Skeletal muscle satellite cell (primary cell): Measurements from ENCODE around the gene DUOX1.

Experiments used
- H3K27me3 ChIP-seq: 2 replicates; pipeline ENCODE4 v1.7.0; 2013; ENCODE audit warnings: low read length; ENCODE audit not compliant: control insufficient read depth, insufficient read depth
- H3K36me3 ChIP-seq: 2 replicates; pipeline ENCODE4 v1.7.0; 2013; ENCODE audit warnings: mild to moderate bottlenecking, control low read depth, low read length; ENCODE audit not compliant: insufficient read depth
- H3K4me1 ChIP-seq: 2 replicates; pipeline ENCODE4 v1.7.0; 2013; ENCODE audit warnings: low read length; ENCODE audit not compliant: control insufficient read depth, insufficient read depth
- H3K4me2 ChIP-seq: 2 replicates; pipeline ENCODE4 v1.7.0; 2013; ENCODE audit warnings: mild to moderate bottlenecking, low read length
- H3K4me3 ChIP-seq: 2 replicates; pipeline ENCODE4 v1.7.0; 2013; ENCODE audit warnings: low read length
- H3K9ac ChIP-seq: 2 replicates; pipeline ENCODE4 v1.7.0; 2013; ENCODE audit warnings: mild to moderate bottlenecking, low read depth, low read length, moderate library complexity
- H3K9me3 ChIP-seq: replicated peaks from 2 replicates; pipeline ENCODE4 v1.7.0; 2013; ENCODE audit warnings: mild to moderate bottlenecking, control low read depth, low read length

DUOX1 gene

DNA sequence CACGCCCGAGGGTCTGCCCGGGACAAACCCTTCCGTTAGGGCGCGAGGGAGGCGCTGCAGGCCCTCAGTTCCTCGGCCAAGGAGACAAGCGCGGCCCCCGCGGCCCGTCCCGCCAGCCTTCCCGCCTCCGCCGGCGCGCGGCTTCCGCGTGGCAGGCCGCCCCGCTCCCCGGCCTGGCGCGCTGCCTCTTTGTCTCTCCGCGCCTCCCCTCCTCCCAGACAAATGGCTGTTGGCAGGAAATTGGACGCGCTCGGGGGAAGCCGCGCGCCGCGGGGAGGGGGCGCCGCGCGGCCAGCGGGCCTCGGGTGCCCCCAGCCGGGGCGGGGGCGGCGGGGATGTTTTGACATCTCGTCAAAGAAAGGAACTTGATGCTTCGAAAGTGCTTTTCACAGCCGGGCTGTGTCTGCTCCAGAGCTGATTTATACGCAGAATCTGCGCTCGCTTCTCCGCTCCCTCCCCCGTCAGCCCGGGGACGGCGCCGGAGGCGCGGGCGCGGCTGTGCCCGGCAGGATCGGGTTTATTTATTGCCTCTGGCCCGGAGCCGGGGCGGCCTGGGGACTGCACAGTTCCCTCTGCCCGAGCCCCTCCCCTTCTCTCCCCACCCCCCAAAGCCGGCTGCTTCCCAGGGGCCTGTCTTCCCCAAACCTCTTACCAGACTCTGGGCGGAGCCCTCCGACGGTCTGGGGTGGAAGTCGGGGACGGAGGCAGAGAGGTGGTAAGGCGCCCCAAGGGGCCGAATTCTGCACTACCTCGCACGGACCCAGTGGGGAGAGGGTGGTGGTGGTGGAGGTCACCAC lies 37.2 kb downstream of the DUOX1 start:
- Histone ChIP-seq H3K4me2 (peak overlapping the region; percentile 93), H3K4me1 (peaks cover 23% of the 10 kb centered on the region), H3K27me3 (no peaks in the 10 kb centered on the region), H3K36me3 (no peaks in the 10 kb centered on the region), H3K4me3 (peak overlapping the region; percentile 78), H3K9ac (peak overlapping the region; percentile 98), H3K9me3 (no peaks in the 10 kb centered on the region)

DNA sequence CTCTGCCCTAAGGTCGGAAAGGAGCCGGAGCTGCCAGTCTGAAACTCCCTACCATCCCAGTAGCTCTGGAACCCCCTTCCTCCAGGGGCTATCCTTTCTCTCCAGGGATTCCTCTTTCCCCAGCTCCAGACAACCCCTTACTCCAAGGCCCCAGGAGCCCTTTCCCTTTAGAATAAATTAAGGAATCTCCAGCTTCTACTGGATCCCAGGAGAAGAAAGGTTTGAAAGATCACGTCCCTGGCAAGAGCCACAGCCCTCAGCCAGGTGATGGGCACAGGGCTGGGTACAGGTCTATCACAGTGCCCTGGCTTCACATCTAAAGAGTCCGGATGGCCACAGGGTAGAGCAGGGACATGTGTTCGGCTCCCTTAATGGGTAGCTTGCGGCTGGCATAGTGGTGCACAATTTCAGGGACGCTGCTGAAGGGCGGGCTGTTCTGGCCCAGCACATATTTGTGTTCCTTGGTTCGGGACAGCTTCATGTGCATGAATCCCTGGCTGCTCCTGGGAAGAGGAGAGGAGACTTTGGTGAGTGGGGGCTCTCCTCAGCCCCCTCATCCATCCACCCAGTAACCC lies 37.9 kb downstream of the DUOX1 start:
- peaks cover 17% of the 10 kb centered on the region for H3K4me1 ChIP-seq
- no peaks in the 10 kb centered on the region for H3K9me3 ChIP-seq
- H3K36me3 ChIP-seq, result no peaks in the 10 kb centered on the region
- peak overlapping the region; percentile 78 for H3K4me3 ChIP-seq
- peak overlapping the region; percentile 98 for H3K9ac ChIP-seq
- no peaks in the 10 kb centered on the region for H3K27me3 ChIP-seq
- H3K4me2 ChIP-seq, result peak overlapping the region; percentile 93

- no peak overlapping the region for H3K4me2 ChIP-seq
- H3K4me3 ChIP-seq, result no peak overlapping the region
- H3K36me3 ChIP-seq, result no peaks in the 10 kb centered on the region
- H3K9me3 ChIP-seq, result no peaks in the 10 kb centered on the region
- H3K9ac ChIP-seq, result no peak overlapping the region
- H3K27me3 ChIP-seq, result no peaks in the 10 kb centered on the region
- H3K4me1 ChIP-seq, result peaks cover 12% of the 10 kb centered on the region
Measured at GRCh38 chr15:45168286-45168685, 38.5 kb downstream of the DUOX1 start.

- peaks cover 9% of the 10 kb centered on the region for H3K4me1 ChIP-seq
- no peak overlapping the region for H3K9ac ChIP-seq
- H3K36me3 ChIP-seq, result no peaks in the 10 kb centered on the region
Measured at GRCh38 chr15:45168751-45169551, 39.2 kb downstream of the DUOX1 start.

DNA sequence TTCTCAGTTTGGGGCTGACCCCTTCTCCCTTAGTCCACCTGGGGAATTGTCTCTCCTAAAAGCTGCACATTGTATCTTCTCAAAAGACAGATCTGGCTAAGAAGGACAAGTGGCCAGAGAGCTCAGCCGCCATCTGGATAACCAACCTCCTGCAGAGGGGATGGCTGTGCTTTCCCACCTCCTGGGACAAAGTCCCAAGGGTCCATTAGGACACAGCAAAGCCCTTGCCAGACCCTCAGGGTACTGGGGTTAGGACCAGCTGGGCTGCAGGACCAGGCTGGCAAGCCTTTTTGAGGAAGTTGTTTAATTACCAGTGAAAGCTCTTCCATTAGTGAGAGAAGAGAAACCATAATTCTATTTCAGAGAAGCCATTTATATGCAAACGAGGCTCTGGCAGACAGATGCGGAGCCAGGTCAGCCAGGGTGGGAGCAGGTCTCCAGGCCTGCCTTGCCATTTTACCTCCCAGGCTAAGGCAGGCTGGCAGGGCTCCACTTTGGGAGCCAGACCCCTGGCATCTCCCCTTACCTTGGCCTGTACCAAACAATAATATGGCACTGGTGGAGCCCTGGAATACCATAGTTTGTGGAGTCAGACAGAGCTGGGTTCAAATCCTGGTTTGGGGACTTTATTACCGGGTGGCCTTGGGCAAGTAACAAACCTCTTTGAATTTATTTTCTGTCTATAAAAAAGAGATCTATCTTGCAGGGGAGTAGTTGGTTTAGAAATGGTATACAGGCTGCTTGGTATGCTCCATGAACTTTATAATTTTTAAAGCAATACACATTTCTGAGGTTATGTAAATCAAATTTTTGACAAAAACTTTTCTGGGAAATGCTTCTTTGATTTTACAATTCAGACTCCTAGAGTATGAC lies 40.0 kb downstream of the DUOX1 start:
- H3K9ac ChIP-seq, result no peak overlapping the region
- no peaks in the 10 kb centered on the region for H3K9me3 ChIP-seq
- H3K36me3 ChIP-seq, result no peaks in the 10 kb centered on the region
- H3K4me2 ChIP-seq, result no peak overlapping the region
- no peaks in the 10 kb centered on the region for H3K27me3 ChIP-seq
- no peak overlapping the region for H3K4me3 ChIP-seq
- peaks cover 9% of the 10 kb centered on the region for H3K4me1 ChIP-seq

More at GRCh38 chr15:45168751-45169551, 39.2 kb downstream of the DUOX1 start:
- H3K4me3 ChIP-seq, result no peak overlapping the region
- H3K27me3 ChIP-seq, result no peaks in the 10 kb centered on the region
- no peaks in the 10 kb centered on the region for H3K9me3 ChIP-seq
- H3K4me2 ChIP-seq, result no peak overlapping the region

DNA sequence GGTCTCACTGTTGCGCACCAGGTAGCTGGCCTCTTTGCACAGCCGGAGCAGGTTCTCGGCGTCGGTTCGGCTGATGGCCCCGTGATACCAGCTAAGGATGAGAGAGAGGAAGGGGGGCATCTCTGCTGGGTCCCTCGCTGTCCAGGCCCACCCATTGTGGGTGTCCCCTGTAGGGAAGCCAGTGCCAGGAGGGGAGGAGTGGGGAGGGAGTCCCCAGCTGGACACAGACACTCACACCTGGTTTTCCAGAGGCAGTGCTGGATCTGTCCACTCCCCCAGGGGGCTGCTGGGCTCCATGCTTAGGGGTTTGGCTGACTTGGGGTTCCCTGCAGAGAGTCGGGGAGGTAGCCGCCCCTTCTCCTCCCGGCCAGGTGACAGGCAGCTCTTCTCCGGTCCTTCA lies 42.1 kb downstream of the DUOX1 start:
- Histone ChIP-seq H3K4me3 (no peak overlapping the region), H3K4me1 (peaks cover 3% of the 10 kb centered on the region), H3K4me2 (no peak overlapping the region), H3K36me3 (no peaks in the 10 kb centered on the region), H3K27me3 (no peaks in the 10 kb centered on the region), H3K9me3 (no peaks in the 10 kb centered on the region), H3K9ac (no peak overlapping the region)

GRCh38 chr15:45174069-45174468 lies 44.3 kb downstream of the DUOX1 start:
- Histone ChIP-seq H3K4me2 (no peak overlapping the region), H3K36me3 (no peaks in the 10 kb centered on the region), H3K4me1 (no peaks in the 10 kb centered on the region), H3K9ac (no peak overlapping the region), H3K4me3 (no peak overlapping the region), H3K27me3 (no peaks in the 10 kb centered on the region), H3K9me3 (no peaks in the 10 kb centered on the region)

DNA sequence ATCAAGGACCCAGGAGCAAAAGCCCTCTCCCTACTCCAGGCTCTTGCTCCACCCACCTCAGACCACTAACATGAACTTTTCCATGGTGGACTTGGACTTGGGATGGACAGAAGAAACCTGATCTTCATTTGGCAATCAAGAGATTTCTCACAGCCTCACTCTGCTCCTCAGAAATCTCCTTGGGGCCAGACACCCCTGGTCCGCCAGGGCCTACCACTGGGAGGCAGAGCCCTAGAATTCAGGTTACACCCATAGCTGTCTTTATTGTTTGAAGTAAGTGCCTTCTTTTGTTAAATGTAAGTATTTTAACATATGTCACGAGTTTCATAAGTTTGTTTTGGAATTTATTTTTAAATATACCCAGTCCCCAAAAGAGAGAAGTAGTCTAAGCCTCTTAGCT lies 44.8 kb downstream of the DUOX1 start:
- no peaks in the 10 kb centered on the region for H3K36me3 ChIP-seq
- no peaks in the 10 kb centered on the region for H3K4me1 ChIP-seq
- no peaks in the 10 kb centered on the region for H3K27me3 ChIP-seq

GRCh38 chr15:45177285-45177684 lies 47.5 kb downstream of the DUOX1 start:
- Histone ChIP-seq H3K9ac (no peak overlapping the region), H3K4me2 (no peak overlapping the region), H3K36me3 (no peaks in the 10 kb centered on the region), H3K27me3 (no peaks in the 10 kb centered on the region), H3K4me1 (peaks cover 9% of the 10 kb centered on the region), H3K4me3 (no peak overlapping the region), H3K9me3 (no peaks in the 10 kb centered on the region)

More for the DNA sequence above, 44.8 kb downstream of the DUOX1 start:
- no peak overlapping the region for H3K4me2 ChIP-seq
- H3K4me3 ChIP-seq, result no peak overlapping the region
- no peaks in the 10 kb centered on the region for H3K9me3 ChIP-seq
- no peak overlapping the region for H3K9ac ChIP-seq

DNA sequence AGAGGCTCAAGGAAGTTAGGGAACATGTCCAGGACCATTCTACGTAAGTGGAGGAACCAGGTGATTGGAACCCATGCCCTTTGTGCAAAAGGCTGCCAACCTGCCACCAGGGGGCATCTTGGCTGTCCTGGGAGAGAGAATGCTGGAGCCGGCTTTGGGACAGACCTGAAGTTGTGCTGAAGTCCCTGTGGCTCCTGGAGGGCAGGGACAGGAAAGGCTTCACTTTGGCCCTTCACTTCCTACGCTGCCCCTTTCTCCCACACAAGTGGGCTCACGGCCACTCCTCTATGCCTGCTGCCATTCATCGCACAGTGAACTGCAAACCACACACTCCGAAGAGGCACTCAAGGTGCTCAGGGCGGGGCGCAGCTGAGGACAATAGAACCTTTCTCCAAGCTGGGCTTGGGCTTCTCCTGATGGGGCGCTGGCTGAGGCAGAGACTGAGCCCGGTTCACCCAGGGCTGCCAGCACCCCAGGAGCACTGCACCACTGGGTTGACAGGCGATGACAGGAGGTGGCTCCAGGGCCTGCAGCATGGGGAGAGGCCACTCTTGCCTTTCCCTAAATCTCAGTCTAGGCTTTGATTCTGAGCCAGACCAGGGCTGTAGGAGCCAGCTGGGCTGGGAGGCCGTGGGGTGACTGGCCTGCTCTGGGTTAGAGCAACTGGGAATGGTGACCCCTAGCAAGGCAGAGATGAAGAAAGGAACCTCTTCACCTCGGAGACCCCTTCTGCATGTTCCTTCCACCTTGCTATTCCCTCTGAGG lies 49.6 kb downstream of the DUOX1 start:
- H3K27me3 ChIP-seq, result no peaks in the 10 kb centered on the region
- H3K4me3 ChIP-seq, result no peak overlapping the region
- no peak overlapping the region for H3K4me2 ChIP-seq
- H3K36me3 ChIP-seq, result no peaks in the 10 kb centered on the region
- H3K9ac ChIP-seq, result no peak overlapping the region
- H3K4me1 ChIP-seq, result peaks cover 14% of the 10 kb centered on the region
- H3K9me3 ChIP-seq, result no peaks in the 10 kb centered on the region
